Right hindlimb (tissue), 1 donor: ENCODE results near the gene SCART1.
"Not testable (repeated sequence)": the region's sequence is repeated elsewhere in the genome, so short reads cannot be mapped to it uniquely, and the experiment has no call there.

Experiments
- DNase-seq: peaks from one replicate; pipeline ENCODE4 v3.0.0-alpha.2; 2018

Gene SCART1

GRCh38 chr10:133474665-133475424 lies 21.1 kb downstream of the SCART1 start:
- no peak for DNase-seq

- no peak for DNase-seq
Observed at GRCh38 chr10:133475425-133475734, 21.6 kb downstream of the SCART1 start.

- no peak for DNase-seq
Observed at GRCh38 chr10:133475821-133476640, 22.3 kb downstream of the SCART1 start.

GRCh38 chr10:133476641-133476990 lies 22.9 kb downstream of the SCART1 start:
- no peak for DNase-seq

- no peak for DNase-seq
Observed at GRCh38 chr10:133481086-133481643, 27.4 kb downstream of the SCART1 start.

GRCh38 chr10:133481657-133482056 lies 27.9 kb downstream of the SCART1 start:
- no peak for DNase-seq

- DNase-seq = no peak
Observed at GRCh38 chr10:133484818-133485217, 31.1 kb downstream of the SCART1 start.

- DNase-seq = no peak
Observed at GRCh38 chr10:133487085-133487484, 33.3 kb downstream of the SCART1 start.

GRCh38 chr10:133488354-133488753 lies 34.6 kb downstream of the SCART1 start:
- DNase-seq = no peak

- DNase-seq = no peak
Observed at GRCh38 chr10:133489816-133490588, 36.3 kb downstream of the SCART1 start.

GRCh38 chr10:133493562-133493961 lies 39.8 kb downstream of the SCART1 start:
- not testable (repeated sequence) for DNase-seq

GRCh38 chr10:133497363-133497762 lies 43.6 kb downstream of the SCART1 start:
- DNase-seq = not testable (repeated sequence)

- DNase-seq = not testable (repeated sequence)
Observed at GRCh38 chr10:133499176-133499575, 45.4 kb downstream of the SCART1 start.

GRCh38 chr10:133500897-133501296 lies 47.2 kb downstream of the SCART1 start:
- DNase-seq = not testable (repeated sequence)

GRCh38 chr10:133509700-133510099 lies 56.0 kb downstream of the SCART1 start:
- DNase-seq = no peak

- no peak for DNase-seq
Observed at GRCh38 chr10:133511408-133511807, 57.7 kb downstream of the SCART1 start.

- no peak for DNase-seq
Observed at GRCh38 chr10:133511907-133512528, 58.3 kb downstream of the SCART1 start.

GRCh38 chr10:133515471-133515870 lies 61.7 kb downstream of the SCART1 start:
- no peak for DNase-seq

GRCh38 chr10:133516057-133516456 lies 62.3 kb downstream of the SCART1 start:
- DNase-seq = no peak

- not testable (repeated sequence) for DNase-seq
Observed at GRCh38 chr10:133518517-133518916, 64.8 kb downstream of the SCART1 start.
